ENCODE measurements around the gene CLOCK. TPM values are rescaled to one million over a fixed set of nuclear protein-coding genes. Genes with fewer than 3 reads are reported as not detected.

The CLOCK gene
- total RNA-seq, 1 experiment from 2014 or later, result 14.9 TPM

DNA sequence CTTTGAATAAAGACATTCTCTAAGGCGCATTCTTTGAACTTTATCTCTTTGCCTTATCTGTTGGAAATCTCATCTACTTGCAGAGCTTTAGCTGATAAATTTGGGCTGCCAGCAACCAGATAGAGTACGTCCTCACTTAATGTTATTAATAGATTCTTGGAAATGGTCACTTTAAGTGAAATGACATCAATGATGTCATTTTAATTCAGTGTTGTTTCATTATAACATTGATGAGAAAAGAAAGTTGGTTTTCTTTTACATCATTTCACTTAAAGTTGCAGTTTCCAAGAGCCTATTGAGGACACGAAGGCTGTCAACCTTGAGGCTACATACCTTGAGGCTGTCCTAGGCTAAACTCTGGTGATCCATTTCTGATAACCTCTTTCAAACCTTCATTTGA is 141.6 kb downstream of the CLOCK start:
- no peak for TF ChIP-seq EZH2 (IDR thresholded peaks at IDR 0.05; ENCODE audit: borderline replicate concordance, low read depth, low read length, poor library complexity, severe bottlenecking)
- TF ChIP-seq, protein P1, sequence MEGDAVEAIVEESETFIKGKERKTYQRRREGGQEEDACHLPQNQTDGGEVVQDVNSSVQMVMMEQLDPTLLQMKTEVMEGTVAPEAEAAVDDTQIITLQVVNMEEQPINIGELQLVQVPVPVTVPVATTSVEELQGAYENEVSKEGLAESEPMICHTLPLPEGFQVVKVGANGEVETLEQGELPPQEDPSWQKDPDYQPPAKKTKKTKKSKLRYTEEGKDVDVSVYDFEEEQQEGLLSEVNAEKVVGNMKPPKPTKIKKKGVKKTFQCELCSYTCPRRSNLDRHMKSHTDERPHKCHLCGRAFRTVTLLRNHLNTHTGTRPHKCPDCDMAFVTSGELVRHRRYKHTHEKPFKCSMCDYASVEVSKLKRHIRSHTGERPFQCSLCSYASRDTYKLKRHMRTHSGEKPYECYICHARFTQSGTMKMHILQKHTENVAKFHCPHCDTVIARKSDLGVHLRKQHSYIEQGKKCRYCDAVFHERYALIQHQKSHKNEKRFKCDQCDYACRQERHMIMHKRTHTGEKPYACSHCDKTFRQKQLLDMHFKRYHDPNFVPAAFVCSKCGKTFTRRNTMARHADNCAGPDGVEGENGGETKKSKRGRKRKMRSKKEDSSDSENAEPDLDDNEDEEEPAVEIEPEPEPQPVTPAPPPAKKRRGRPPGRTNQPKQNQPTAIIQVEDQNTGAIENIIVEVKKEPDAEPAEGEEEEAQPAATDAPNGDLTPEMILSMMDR (conservative IDR thresholded peaks at IDR 0.05; ENCODE audit: low read depth, low read length), result no peak
- H3K27me3 ChIP-seq (replicated peaks; ENCODE audit: insufficient read depth, low read depth, low read length, poor library complexity), result no peaks in the 10 kb centered on the region
- intact Hi-C loops (cut with micrococcal nuclease; ENCODE audit: unreplicated experiment), result loop anchor here (10.0 kb wide), 1 partner anchor 460 kb away; no protein-coding TSS in a partner anchor
- no TSS peak for BruUV-seq (replicated peaks)
- no peak for DNase-seq (ENCODE audit: low spot score)
- CTCF ChIA-PET, result no interaction called here
- peaks cover 6% of the 10 kb centered on the region for H3K4me1 ChIP-seq (ENCODE audit: insufficient read depth, low read length, poor library complexity, severe bottlenecking)
- H3K4me3 ChIP-seq (ENCODE audit: low read depth, low read length, poor library complexity, severe bottlenecking), result no peak overlapping the region
- H3K36me3 ChIP-seq (ENCODE audit: insufficient read depth, low read length, poor library complexity, severe bottlenecking), result peaks cover 3% of the 10 kb centered on the region
- no peaks in the 10 kb centered on the region for H3K9me3 ChIP-seq (ENCODE audit: low read depth, low read length, poor library complexity, severe bottlenecking)
- no peak overlapping the region for H3K27ac ChIP-seq (ENCODE audit: low read depth, low read length, poor library complexity, severe bottlenecking)
- POLR2A ChIA-PET (ENCODE audit: low non-redundant PET), result no interaction called here

GRCh38 chr4:55399581-55399980 is 147.1 kb downstream of the CLOCK start:
- POLR2A ChIA-PET (ENCODE audit: low non-redundant PET), result no interaction called here

DNA sequence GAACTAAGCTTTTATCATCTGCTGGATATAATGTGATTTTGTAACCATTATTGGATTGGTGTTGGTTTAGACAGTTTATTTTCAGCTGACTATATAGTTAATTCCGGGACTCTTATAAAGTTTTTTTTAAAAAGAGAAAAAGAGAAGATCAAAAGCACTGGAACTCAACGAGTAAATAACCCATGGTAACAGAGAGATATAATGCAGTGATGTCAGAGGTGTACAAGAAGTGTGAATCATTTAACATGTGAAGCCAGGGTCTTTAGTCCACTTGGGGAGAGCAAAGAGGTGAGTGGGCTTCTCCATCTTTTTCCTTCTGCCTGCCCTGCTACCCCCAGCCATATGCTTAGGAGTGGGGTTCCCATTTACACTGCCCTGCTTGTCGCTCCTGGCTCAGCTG is 147.7 kb downstream of the CLOCK start:
- CTCF ChIA-PET, result interaction anchor here (0.6 to 0.7 kb wide), 2 partner anchors 12 to 32 kb away, joined by 3 to 5 read pairs; no protein-coding TSS in a partner anchor
- H3K4me3 ChIP-seq (ENCODE audit: low read depth, low read length, poor library complexity, severe bottlenecking), result no peak overlapping the region
- POLR2A ChIA-PET (ENCODE audit: low non-redundant PET), result no interaction called here
- intact Hi-C loops (cut with micrococcal nuclease; ENCODE audit: unreplicated experiment), result no loop called here
- no peak for TF ChIP-seq EZH2 (IDR thresholded peaks at IDR 0.05; ENCODE audit: borderline replicate concordance, low read depth, low read length, poor library complexity, severe bottlenecking)
- TF ChIP-seq, protein P1 (conservative IDR thresholded peaks at IDR 0.05; ENCODE audit: low read depth, low read length), result no peak
- H3K27me3 ChIP-seq (replicated peaks; ENCODE audit: insufficient read depth, low read depth, low read length, poor library complexity), result no peaks in the 10 kb centered on the region
- no peaks in the 10 kb centered on the region for H3K36me3 ChIP-seq (ENCODE audit: insufficient read depth, low read length, poor library complexity, severe bottlenecking)
- peaks cover 9% of the 10 kb centered on the region for H3K4me1 ChIP-seq (ENCODE audit: insufficient read depth, low read length, poor library complexity, severe bottlenecking)
- no peak overlapping the region for H3K27ac ChIP-seq (ENCODE audit: low read depth, low read length, poor library complexity, severe bottlenecking)
- BruUV-seq (replicated peaks), result no TSS peak
- DNase-seq (ENCODE audit: low spot score), result no peak
- H3K9me3 ChIP-seq (ENCODE audit: low read depth, low read length, poor library complexity, severe bottlenecking), result no peaks in the 10 kb centered on the region

More at GRCh38 chr4:55399581-55399980, 147.1 kb downstream of the CLOCK start:
- Histone ChIP-seq H3K27ac (ENCODE audit: low read depth, low read length, poor library complexity, severe bottlenecking) (no peak overlapping the region), H3K9me3 (ENCODE audit: low read depth, low read length, poor library complexity, severe bottlenecking) (no peaks in the 10 kb centered on the region), H3K27me3 (replicated peaks; ENCODE audit: insufficient read depth, low read depth, low read length, poor library complexity) (no peaks in the 10 kb centered on the region), H3K4me1 (ENCODE audit: insufficient read depth, low read length, poor library complexity, severe bottlenecking) (peaks cover 9% of the 10 kb centered on the region), H3K36me3 (ENCODE audit: insufficient read depth, low read length, poor library complexity, severe bottlenecking) (no peaks in the 10 kb centered on the region), H3K4me3 (ENCODE audit: low read depth, low read length, poor library complexity, severe bottlenecking) (no peak overlapping the region)
- DNase-seq (ENCODE audit: low spot score), result no peak
- CTCF ChIA-PET, result no interaction called here
- no TSS peak for BruUV-seq (replicated peaks)
- intact Hi-C loops (cut with micrococcal nuclease; ENCODE audit: unreplicated experiment), result no loop called here
- TF ChIP-seq EZH2 (IDR thresholded peaks at IDR 0.05; ENCODE audit: borderline replicate concordance, low read depth, low read length, poor library complexity, severe bottlenecking), result no peak
- TF ChIP-seq, protein P1 (conservative IDR thresholded peaks at IDR 0.05; ENCODE audit: low read depth, low read length), result no peak

All from A673 (cell line).